Rectal smooth muscle tissue (tissue), 1 donor: ENCODE measurements around the gene ZNF574.
A peak's percentile ranks its signal among the peaks of the same experiment; 100 is the strongest.
"Not testable (repeated sequence)": the region's sequence is repeated elsewhere in the genome, so short reads cannot be mapped to it uniquely, and the experiment has no call there.

ENCODE experiments used
- H3K27ac ChIP-seq: one replicate; pipeline ENCODE4 v1.7.0; 2013; ENCODE audit warnings: low read depth, low read length, inconsistent platforms
- H3K27me3 ChIP-seq: one replicate; pipeline ENCODE4 v1.7.0; 2013; ENCODE audit warnings: low read length; ENCODE audit not compliant: control insufficient read depth, insufficient read depth
- H3K36me3 ChIP-seq: one replicate; pipeline ENCODE4 v1.7.0; 2013; ENCODE audit warnings: low read length; ENCODE audit not compliant: control insufficient read depth, insufficient read depth
- H3K4me1 ChIP-seq: one replicate; pipeline ENCODE4 v1.7.0; 2013; ENCODE audit warnings: low read length; ENCODE audit not compliant: control insufficient read depth, insufficient read depth
- H3K4me3 ChIP-seq: one replicate; pipeline ENCODE4 v1.7.0; 2013; ENCODE audit warnings: low read length
- H3K9ac ChIP-seq: one replicate; pipeline ENCODE4 v1.7.0; 2013; ENCODE audit warnings: low read length

Gene ZNF574, protein sequence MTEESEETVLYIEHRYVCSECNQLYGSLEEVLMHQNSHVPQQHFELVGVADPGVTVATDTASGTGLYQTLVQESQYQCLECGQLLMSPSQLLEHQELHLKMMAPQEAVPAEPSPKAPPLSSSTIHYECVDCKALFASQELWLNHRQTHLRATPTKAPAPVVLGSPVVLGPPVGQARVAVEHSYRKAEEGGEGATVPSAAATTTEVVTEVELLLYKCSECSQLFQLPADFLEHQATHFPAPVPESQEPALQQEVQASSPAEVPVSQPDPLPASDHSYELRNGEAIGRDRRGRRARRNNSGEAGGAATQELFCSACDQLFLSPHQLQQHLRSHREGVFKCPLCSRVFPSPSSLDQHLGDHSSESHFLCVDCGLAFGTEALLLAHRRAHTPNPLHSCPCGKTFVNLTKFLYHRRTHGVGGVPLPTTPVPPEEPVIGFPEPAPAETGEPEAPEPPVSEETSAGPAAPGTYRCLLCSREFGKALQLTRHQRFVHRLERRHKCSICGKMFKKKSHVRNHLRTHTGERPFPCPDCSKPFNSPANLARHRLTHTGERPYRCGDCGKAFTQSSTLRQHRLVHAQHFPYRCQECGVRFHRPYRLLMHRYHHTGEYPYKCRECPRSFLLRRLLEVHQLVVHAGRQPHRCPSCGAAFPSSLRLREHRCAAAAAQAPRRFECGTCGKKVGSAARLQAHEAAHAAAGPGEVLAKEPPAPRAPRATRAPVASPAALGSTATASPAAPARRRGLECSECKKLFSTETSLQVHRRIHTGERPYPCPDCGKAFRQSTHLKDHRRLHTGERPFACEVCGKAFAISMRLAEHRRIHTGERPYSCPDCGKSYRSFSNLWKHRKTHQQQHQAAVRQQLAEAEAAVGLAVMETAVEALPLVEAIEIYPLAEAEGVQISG

DNA sequence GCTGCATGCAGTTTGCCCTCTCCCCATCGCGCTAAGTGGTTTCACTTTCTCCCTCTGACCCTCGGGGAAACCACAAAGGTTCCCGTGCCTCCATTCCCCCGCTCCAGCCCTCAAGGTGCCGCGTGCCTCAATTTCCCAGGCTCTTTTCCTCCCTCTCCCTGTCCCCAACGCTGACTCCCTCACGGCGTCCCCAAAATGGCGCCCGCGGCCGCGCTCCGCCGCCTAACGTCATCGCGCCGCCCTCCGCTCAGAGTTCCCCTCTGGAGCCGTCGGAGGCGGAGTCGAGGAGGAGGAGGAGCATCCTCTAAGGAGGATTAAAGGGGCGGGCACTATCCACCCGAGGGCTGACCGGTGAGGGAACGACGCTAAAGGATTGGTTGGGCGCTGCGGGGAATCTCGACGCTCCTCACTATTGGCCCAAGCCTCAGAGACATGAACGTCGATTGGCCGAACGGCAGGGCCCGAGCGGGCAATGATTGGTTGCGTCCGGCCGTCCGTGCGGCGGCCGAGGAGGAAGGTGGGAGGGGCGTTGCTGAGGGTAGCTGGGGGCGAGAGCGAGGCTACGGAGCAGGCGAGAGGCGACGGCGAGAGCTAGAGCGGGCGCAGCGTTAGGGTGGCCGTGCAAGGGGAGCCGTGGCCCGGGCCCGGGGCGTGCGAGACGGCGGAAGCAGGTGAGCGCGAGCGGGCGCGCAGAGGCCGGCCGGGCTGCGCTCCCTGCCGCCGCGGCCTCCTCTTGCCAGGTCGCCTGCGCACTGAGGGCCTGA lies at the start of gene ZNF574:
Gene ZNF574 (plus strand): TSS at position 551 of the 764 bp plus-strand sequence. CDS start 2,441 bp downstream, outside the sequence.
- H3K27me3 ChIP-seq, result no peaks in the 10 kb centered on the region
- peak within 1 kb of the TSS; percentile 91 for H3K9ac ChIP-seq
- peak within 1 kb of the TSS; percentile 69 for H3K4me3 ChIP-seq
- peak within 1 kb of the TSS; percentile 87 for H3K27ac ChIP-seq
- H3K4me1 ChIP-seq, result peaks cover 14% of the 10 kb centered on the region
- H3K36me3 ChIP-seq, result peaks cover 24% of the 10 kb centered on the region

DNA sequence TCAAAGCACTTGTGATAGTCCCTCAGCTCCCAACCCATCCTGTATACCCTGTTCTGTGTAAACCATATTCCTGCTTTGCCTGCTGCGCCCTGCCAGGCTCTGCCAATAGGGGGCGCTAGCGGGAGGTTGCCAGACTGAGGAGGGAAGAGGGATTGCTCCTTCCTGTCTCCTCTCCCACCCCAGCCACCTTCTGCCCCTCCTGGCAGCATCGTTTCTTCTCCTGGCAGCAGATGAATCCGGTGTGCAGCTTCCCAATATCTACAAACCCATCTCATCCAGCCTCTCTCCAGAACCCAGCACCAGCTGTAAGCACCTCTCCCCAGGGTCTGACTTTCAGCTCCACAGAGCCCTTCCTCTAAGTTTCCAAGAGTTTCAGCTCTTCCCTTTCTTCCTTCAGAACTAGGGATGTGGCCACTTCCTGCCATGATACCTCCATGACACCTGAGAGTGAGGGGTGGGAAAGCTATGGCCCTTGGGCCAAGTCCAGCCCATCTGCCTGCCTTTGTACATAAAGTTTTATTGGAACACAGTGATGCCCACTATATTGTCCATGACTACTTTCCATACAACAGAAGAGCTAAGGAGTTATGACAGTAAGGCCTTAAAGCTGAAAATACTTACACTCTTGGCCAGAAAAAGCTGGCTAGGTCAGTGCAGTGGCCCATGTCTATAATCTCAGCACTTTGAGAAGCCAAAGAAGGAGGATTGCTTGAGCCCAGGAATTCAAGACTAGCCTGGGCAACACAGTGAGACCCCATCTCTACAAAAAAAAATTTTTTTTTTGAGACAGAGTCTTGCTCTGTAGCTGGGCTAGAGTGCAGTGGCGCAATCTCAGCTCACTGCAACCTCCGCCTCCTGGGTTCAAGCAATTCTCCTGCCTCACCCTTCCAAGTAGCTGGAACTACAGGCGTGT lies 47.4 kb upstream of the ZNF574 start:
- Histone ChIP-seq H3K4me1 (peaks cover 11% of the 10 kb centered on the region), H3K27ac (no peak overlapping the region), H3K9ac (no peak overlapping the region), H3K4me3 (no peak overlapping the region), H3K36me3 (no peaks in the 10 kb centered on the region), H3K27me3 (no peaks in the 10 kb centered on the region)

DNA sequence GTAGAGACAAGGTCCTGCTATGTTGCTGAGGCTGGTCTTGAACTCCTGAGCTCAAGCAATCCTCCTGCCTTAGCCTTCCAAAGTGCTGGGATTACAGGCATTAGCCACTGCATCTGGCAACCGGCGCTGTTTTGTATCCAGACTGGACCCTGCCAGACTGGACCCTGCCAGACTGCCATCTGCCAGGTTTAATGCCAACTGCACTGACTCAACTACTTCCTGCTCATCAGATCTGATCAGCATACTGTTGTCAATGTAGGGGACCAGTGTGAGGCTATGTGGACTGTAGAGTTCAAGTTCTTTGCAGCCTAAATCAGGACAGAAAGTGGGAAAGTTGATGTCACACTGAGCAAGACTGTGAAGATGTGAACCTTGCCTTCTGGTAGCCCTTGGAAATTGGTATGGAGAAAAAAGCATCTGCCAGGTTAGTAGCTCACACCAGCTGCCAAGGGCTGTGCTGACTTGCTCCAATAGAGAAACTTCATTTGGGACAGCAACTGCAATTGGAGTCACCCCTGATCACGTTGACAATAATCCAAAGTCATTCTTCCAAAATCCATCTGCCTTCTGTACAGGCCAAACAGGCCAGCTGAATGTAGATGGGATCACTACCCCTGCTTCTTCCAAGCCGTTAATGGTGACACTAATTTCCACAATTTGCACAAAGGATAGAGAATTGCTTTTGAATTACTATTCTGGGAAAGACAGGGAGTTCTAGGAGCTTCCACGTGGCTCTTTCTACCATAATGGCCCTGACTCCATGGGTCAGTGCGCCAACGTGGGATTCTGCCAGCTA lies 45.1 kb upstream of the ZNF574 start:
- Histone ChIP-seq H3K4me3 (no peak overlapping the region), H3K4me1 (no peaks in the 10 kb centered on the region), H3K27me3 (no peaks in the 10 kb centered on the region), H3K36me3 (no peaks in the 10 kb centered on the region), H3K27ac (no peak overlapping the region), H3K9ac (no peak overlapping the region)

DNA sequence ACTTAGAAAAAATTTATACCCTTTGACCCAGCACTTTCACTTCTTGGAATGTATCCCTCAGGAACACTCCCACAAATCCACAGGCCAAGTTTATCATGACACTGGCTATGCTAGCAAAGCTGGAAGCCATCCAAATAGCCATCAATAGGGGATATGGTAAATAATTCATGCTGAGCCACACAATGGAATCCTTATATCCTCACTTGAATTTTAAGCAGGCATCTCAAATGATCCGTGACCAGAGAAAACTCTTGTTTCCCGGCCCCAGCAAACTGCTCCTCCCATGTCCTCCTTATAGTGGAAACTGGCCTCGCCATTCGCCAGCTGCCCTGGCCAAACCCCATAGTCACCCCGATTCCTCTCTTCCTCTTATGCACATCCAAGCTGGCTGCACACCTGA lies 43.5 kb upstream of the ZNF574 start:
- Histone ChIP-seq H3K9ac (no peak overlapping the region), H3K4me1 (no peaks in the 10 kb centered on the region), H3K4me3 (no peak overlapping the region), H3K27ac (no peak overlapping the region), H3K36me3 (no peaks in the 10 kb centered on the region), H3K27me3 (no peaks in the 10 kb centered on the region)

DNA sequence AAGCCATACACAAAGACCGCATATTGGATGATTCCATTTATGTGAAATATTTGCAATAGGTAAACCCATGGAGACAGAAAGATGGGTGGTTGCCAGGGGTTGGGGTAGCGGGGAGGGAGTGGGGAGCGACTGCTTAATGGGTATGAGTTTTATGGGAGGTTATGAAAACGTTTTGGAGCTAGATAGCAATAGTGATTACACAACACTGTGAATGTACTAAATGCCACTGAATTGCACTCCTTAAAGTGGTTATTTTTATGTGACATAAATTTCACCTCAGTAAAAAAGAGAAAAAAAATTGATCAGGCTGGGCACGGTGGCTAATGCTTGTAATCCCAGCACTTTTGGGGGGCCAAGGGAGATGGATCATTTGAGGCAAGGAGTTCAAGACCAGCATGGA lies 42.6 kb upstream of the ZNF574 start:
- H3K4me1 ChIP-seq, result no peaks in the 10 kb centered on the region
- no peak overlapping the region for H3K4me3 ChIP-seq
- H3K36me3 ChIP-seq, result no peaks in the 10 kb centered on the region
- H3K27me3 ChIP-seq, result no peaks in the 10 kb centered on the region
- no peak overlapping the region for H3K9ac ChIP-seq
- H3K27ac ChIP-seq, result no peak overlapping the region

DNA sequence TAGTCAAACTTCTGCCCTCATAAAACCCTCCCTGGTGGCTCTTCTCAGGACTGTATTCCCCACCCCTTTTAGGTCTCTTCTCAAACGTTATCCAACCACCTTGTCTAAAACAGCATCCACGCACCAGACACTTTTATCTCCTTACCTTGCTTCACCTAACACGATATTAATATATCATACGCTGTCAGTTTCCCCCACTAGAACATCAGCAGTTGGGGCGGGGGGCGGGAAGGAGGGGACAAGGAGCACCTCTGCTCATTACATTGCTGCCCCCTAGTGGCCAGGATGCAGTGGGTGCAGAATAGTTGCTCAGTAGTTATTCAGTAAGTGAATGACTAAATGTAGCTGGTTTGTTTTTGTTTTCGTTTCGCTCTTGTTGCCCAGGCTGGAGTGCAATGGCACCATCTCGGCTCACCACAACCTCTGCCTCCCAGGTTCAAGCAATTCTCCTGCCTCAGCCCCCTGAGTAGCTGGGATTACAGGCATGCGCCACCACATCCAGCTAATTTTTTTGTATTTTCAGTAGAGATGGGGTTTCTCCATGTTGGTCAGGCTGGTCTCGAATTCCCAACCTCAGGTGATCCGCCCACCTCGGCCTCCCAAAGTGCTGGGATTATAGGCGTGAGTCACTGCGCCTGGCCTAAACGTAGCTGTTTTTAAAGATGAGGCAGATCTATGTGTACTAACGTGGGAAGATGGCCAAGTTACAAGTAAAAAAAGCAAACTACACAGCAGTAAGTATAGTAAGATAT lies 41.1 kb upstream of the ZNF574 start:
- not testable (repeated sequence) for H3K27ac ChIP-seq, H3K4me3 ChIP-seq, H3K36me3 ChIP-seq, H3K4me1 ChIP-seq, H3K27me3 ChIP-seq, H3K9ac ChIP-seq

DNA sequence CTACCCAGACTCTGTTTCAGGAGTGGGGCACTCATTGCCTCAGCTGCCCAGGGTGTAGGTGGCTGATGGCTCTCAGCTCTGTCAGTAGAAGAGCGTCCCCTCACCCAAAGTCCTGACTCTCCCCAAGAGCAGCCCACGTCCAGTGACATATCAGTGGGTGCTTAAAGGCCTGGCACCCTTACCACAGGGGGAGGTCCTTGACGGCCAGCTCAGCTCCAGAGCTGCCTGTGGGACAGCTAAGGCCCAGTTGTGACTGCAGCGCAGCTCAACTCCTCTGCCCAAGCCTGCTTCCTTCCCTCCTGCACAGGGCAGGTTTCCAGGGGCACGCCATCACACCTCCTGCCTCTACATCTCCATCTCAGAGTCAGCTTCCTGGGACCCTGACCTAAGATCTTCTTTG lies 38.3 kb upstream of the ZNF574 start:
- H3K4me1 ChIP-seq, result no peaks in the 10 kb centered on the region
- H3K36me3 ChIP-seq, result peaks cover 4% of the 10 kb centered on the region
- H3K9ac ChIP-seq, result no peak overlapping the region
- H3K27ac ChIP-seq, result no peak overlapping the region
- H3K27me3 ChIP-seq, result no peaks in the 10 kb centered on the region
- no peak overlapping the region for H3K4me3 ChIP-seq

DNA sequence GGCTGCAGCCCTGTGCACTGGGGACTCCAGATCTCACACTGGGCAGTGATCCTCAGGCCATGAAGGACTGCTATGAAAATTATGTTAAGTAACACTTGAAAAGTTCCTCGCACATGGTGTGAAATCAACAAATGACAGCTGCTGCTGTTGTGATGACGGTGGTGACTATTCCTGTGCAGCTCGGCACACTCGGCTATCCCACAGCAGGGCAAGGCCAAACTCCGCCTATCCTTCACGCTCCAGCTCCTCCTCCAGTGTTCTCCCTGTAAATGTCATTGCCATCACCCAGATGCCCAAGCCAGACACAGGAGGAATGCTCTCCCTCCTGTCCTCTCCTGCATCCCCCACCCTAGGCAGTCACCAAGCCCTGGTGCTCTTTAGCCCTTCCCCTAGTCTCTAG lies 37.3 kb upstream of the ZNF574 start:
- H3K36me3 ChIP-seq, result peaks cover 4% of the 10 kb centered on the region
- no peaks in the 10 kb centered on the region for H3K4me1 ChIP-seq
- no peak overlapping the region for H3K4me3 ChIP-seq
- H3K27ac ChIP-seq, result no peak overlapping the region
- H3K27me3 ChIP-seq, result no peaks in the 10 kb centered on the region
- H3K9ac ChIP-seq, result no peak overlapping the region

DNA sequence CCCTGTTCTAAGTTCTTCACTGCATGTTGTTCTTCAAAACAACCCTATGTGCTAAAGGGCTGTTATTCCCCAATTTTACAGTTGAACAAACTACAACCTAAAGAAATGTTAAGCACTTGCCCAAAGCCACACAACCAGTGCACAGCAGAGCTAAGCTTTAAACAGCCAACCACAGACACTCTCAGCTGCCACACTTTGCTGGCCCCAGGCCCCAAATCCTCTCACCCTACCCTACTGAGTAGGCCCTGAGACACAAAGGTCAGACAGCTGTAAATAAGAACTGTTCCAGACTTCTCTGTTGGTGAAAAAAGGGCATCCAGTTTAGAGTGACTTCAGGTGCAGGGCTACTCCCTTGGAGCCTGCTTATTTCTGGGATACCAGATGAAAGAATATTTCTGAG lies 35.9 kb upstream of the ZNF574 start:
- peaks cover 4% of the 10 kb centered on the region for H3K36me3 ChIP-seq
- H3K4me3 ChIP-seq, result no peak overlapping the region
- H3K9ac ChIP-seq, result no peak overlapping the region
- no peaks in the 10 kb centered on the region for H3K4me1 ChIP-seq
- no peak overlapping the region for H3K27ac ChIP-seq
- no peaks in the 10 kb centered on the region for H3K27me3 ChIP-seq

DNA sequence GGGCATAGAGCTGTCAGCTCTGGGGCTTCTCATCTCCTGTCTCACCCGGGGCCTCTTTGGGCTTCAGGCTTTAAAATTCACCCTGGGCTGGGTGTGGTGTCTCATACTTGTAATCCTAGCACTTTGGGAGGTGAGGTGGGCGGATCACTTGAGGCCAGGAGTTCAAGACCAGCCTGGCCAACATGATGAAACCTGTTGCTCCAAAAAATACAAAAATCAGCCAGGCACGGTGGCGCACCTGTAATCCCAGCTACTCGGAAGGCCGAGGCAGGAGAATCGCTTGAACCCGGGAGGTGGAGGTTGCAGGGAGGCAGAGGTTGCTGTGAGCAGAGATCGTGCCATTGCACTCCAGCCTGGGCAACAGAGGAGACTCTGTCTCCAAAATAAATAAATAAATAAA lies 35.5 kb upstream of the ZNF574 start:
- not testable (repeated sequence) for H3K9ac ChIP-seq, H3K4me3 ChIP-seq, H3K4me1 ChIP-seq, H3K27me3 ChIP-seq, H3K27ac ChIP-seq, H3K36me3 ChIP-seq
